BLaER1 treated with 17β-estradiol and CSF1 and Interleukin-3, amounts not matched to agents 10 nM and 100 nM (cell line): ENCODE data around the gene IL1RL1.
A peak's percentile ranks its signal among the peaks of the same experiment; 100 is the strongest.

Experiments used
- H3K27ac ChIP-seq, 11 experiments: shearing (Covaris generic); formaldehyde crosslinking; 2 replicates each; pipeline ENCODE4 v1.8.1; 2022
- H3K27me3 ChIP-seq, 11 experiments: shearing (Covaris generic); formaldehyde crosslinking; 2 replicates each; pipeline ENCODE4 v1.8.1; 2022
- H3K36me3 ChIP-seq, 11 experiments: shearing (Covaris generic); formaldehyde crosslinking; 2 replicates each; pipeline ENCODE4 v1.8.1; 2022
- H3K4me1 ChIP-seq, 10 experiments: shearing (Covaris generic); formaldehyde crosslinking; 2 replicates each; pipeline ENCODE4 v1.8.1; 2022
- H3K4me2 ChIP-seq, 11 experiments: shearing (Covaris generic); formaldehyde crosslinking; 2 replicates each; pipeline ENCODE4 v1.8.1; 2022
- H3K4me3 ChIP-seq, 10 experiments: shearing (Covaris generic); formaldehyde crosslinking; 2 replicates each; pipeline ENCODE4 v1.8.1; 2022
- H3K9ac ChIP-seq, 11 experiments: shearing (Covaris generic); formaldehyde crosslinking; 2 replicates each; pipeline ENCODE4 v1.8.1; 2022
- H3K9me3 ChIP-seq, 11 experiments: shearing (Covaris generic); formaldehyde crosslinking; replicated peaks in 1 of 11; 2 replicates each; pipeline ENCODE4 v1.8.1; 2022
- H4K20me1 ChIP-seq, 11 experiments: shearing (Covaris generic); formaldehyde crosslinking; 2 replicates each; pipeline ENCODE4 v1.8.1; 2022
- Cebpa-rat ChIP-seq, 11 experiments: shearing (Covaris generic); IDR thresholded peaks; 2 replicates each; pipeline ENCODE4 v1.8.1; 2022

The IL1RL1 gene

GRCh38 chr2:102336502-102336945 is 25.2 kb downstream of the IL1RL1 start:
- H3K36me3 ChIP-seq: no peaks in the 10 kb centered on the region
- no peaks in the 10 kb centered on the region for H3K27me3 ChIP-seq
- peaks cover 7 to 19% (median 14%) of the 10 kb centered on the region in 10 experiments; a peak in 18 of 20 replicates for H3K4me1 ChIP-seq

GRCh38 chr2:102337012-102337411 is 25.6 kb downstream of the IL1RL1 start:
- H3K27ac ChIP-seq: no peak overlapping the region
- no peak overlapping the region for H3K4me3 ChIP-seq
- no peaks in the 10 kb centered on the region for H3K36me3 ChIP-seq
- H3K9me3 ChIP-seq: no peaks in the 10 kb centered on the region; a peak in 1 of 22 replicates
- no peaks in the 10 kb centered on the region for H4K20me1 ChIP-seq
- H3K27me3 ChIP-seq: no peaks in the 10 kb centered on the region
- H3K4me2 ChIP-seq: peak overlapping the region; percentile 3 to 48 (median 33); a peak in 13 of 22 replicates
- peaks cover 7 to 19% (median 14%) of the 10 kb centered on the region in 10 experiments; a peak in 18 of 20 replicates for H3K4me1 ChIP-seq
- no peak for TF ChIP-seq Cebpa-rat (IDR thresholded peaks at IDR 0.05)
- no peak overlapping the region for H3K9ac ChIP-seq

More at GRCh38 chr2:102336502-102336945, 25.2 kb downstream of the IL1RL1 start:
- no peaks in the 10 kb centered on the region for H4K20me1 ChIP-seq
- peaks cover 0 to under 1% (median 0%) of the 10 kb centered on the region in 11 experiments; a peak in 1 of 22 replicates for H3K9me3 ChIP-seq
- no peak overlapping the region for H3K4me3 ChIP-seq
- H3K9ac ChIP-seq: no peak overlapping the region
- peak overlapping the region; percentile 3 to 48 (median 33); a peak in 12 of 22 replicates for H3K4me2 ChIP-seq
- TF ChIP-seq Cebpa-rat (IDR thresholded peaks at IDR 0.05): no peak
- H3K27ac ChIP-seq: no peak overlapping the region

- H3K27ac ChIP-seq: no peak overlapping the region
- H3K27me3 ChIP-seq: no peaks in the 10 kb centered on the region
- no peak overlapping the region for H3K9ac ChIP-seq
- H3K4me1 ChIP-seq: peaks cover 7 to 19% (median 14%) of the 10 kb centered on the region in 10 experiments; a peak in 18 of 20 replicates
- no peak for TF ChIP-seq Cebpa-rat (IDR thresholded peaks at IDR 0.05)
- no peaks in the 10 kb centered on the region for H4K20me1 ChIP-seq
- H3K4me3 ChIP-seq: no peak overlapping the region
- H3K4me2 ChIP-seq: peak overlapping the region in 6 of 11 experiments; percentile 33 to 48 (median 38); a peak in 11 of 22 replicates
- H3K36me3 ChIP-seq: no peaks in the 10 kb centered on the region
- H3K9me3 ChIP-seq: no peaks in the 10 kb centered on the region; a peak in 1 of 22 replicates
Measured at GRCh38 chr2:102337481-102338386, 26.4 kb downstream of the IL1RL1 start.

- Histone ChIP-seq H3K9me3 (no peaks in the 10 kb centered on the region), H3K27me3 (no peaks in the 10 kb centered on the region), H4K20me1 (no peaks in the 10 kb centered on the region; a peak in 1 of 22 replicates), H3K4me2 (no peak overlapping the region), H3K4me3 (no peak overlapping the region), H3K9ac (no peak overlapping the region), H3K27ac (no peak overlapping the region), H3K36me3 (no peaks in the 10 kb centered on the region), H3K4me1 (peaks cover 7 to 19% (median 14%) of the 10 kb centered on the region in 10 experiments; a peak in 18 of 20 replicates)
- TF ChIP-seq Cebpa-rat (IDR thresholded peaks at IDR 0.05): no peak
Measured at GRCh38 chr2:102340778-102341177, 29.4 kb downstream of the IL1RL1 start.

GRCh38 chr2:102342888-102343287 is 31.5 kb downstream of the IL1RL1 start:
- Histone ChIP-seq H3K4me1 (peaks cover 0 to 3% (median under 1%) of the 10 kb centered on the region in 10 experiments; a peak in 8 of 20 replicates), H3K27ac (no peak overlapping the region), H3K4me2 (no peak overlapping the region), H3K27me3 (no peaks in the 10 kb centered on the region), H4K20me1 (no peaks in the 10 kb centered on the region; a peak in 1 of 22 replicates), H3K36me3 (no peaks in the 10 kb centered on the region), H3K4me3 (no peak overlapping the region), H3K9me3 (no peaks in the 10 kb centered on the region), H3K9ac (no peak overlapping the region)
- TF ChIP-seq Cebpa-rat (IDR thresholded peaks at IDR 0.05): no peak

- Histone ChIP-seq H4K20me1 (no peaks in the 10 kb centered on the region; a peak in 1 of 22 replicates), H3K27me3 (no peaks in the 10 kb centered on the region), H3K27ac (no peak overlapping the region), H3K36me3 (no peaks in the 10 kb centered on the region), H3K4me2 (no peak overlapping the region), H3K4me3 (no peak overlapping the region), H3K4me1 (no peaks in the 10 kb centered on the region), H3K9ac (no peak overlapping the region), H3K9me3 (no peaks in the 10 kb centered on the region)
- TF ChIP-seq Cebpa-rat (IDR thresholded peaks at IDR 0.05): no peak
Measured at GRCh38 chr2:102344397-102344796, 33.0 kb downstream of the IL1RL1 start.

- Histone ChIP-seq H3K27me3 (no peaks in the 10 kb centered on the region), H3K36me3 (no peaks in the 10 kb centered on the region), H3K9me3 (no peaks in the 10 kb centered on the region), H3K4me2 (no peak overlapping the region), H3K27ac (no peak overlapping the region), H3K4me1 (no peaks in the 10 kb centered on the region), H3K4me3 (no peak overlapping the region), H4K20me1 (no peaks in the 10 kb centered on the region; a peak in 1 of 22 replicates), H3K9ac (no peak overlapping the region)
- TF ChIP-seq Cebpa-rat (IDR thresholded peaks at IDR 0.05): no peak
Measured at GRCh38 chr2:102345329-102345920, 34.1 kb downstream of the IL1RL1 start.

- no peak overlapping the region for H3K27ac ChIP-seq
- H3K9me3 ChIP-seq: no peaks in the 10 kb centered on the region
- no peaks in the 10 kb centered on the region; a peak in 1 of 22 replicates for H4K20me1 ChIP-seq
- no peaks in the 10 kb centered on the region for H3K36me3 ChIP-seq
- H3K4me1 ChIP-seq: no peaks in the 10 kb centered on the region
- no peaks in the 10 kb centered on the region for H3K27me3 ChIP-seq
- H3K4me2 ChIP-seq: no peak overlapping the region
- H3K4me3 ChIP-seq: no peak overlapping the region
- no peak overlapping the region for H3K9ac ChIP-seq
- no peak for TF ChIP-seq Cebpa-rat (IDR thresholded peaks at IDR 0.05)
Measured at GRCh38 chr2:102346381-102347130, 35.2 kb downstream of the IL1RL1 start.
